Ascending aorta (tissue), 2 donors: ENCODE results near the gene ZFP1. TPM values are rescaled to one million over a fixed set of nuclear protein-coding genes. Genes with fewer than 3 reads are reported as not detected.

Experiments used
- DNase-seq, 2 donors: peaks; one replicate each; pipeline ENCODE4 v3.0.0-alpha.2; 2019; ENCODE audit warnings: low spot score in 2 of 2
- H3K27ac ChIP-seq, 2 donors: fragments of 200-600 bp; sonication (generic); one replicate each; pipeline ENCODE4 v1.5.1; 2016 to 2017; ENCODE audit warnings: mild to moderate bottlenecking in 1 of 2
- H3K27me3 ChIP-seq: fragments of 200-600 bp; sonication (generic); one replicate; pipeline ENCODE4 v1.5.1; 2017
- H3K36me3 ChIP-seq, 2 donors: fragments of 200-600 bp; sonication (generic); one replicate each; pipeline ENCODE4 v1.5.1; 2016
- H3K4me1 ChIP-seq, 2 donors: fragments of 200-600 bp; sonication (generic); one replicate each; pipeline ENCODE4 v1.5.1; 2016 to 2017; ENCODE audit warnings: mild to moderate bottlenecking in 1 of 2
- H3K4me3 ChIP-seq, 2 donors: fragments of 200-600 bp; sonication (generic); one replicate each; pipeline ENCODE4 v1.5.1; 2016 to 2017; ENCODE audit warnings: mild to moderate bottlenecking in 1 of 2
- H3K9me3 ChIP-seq, 2 donors: fragments of 200-600 bp; sonication (generic); one replicate each; pipeline ENCODE4 v1.5.1; 2016
- intact Hi-C: fragments of 100-400 bp; cut with DNase I; formaldehyde crosslinking; loops from one replicate; pipeline ENCODE4 v1.15.1; 2023
- total RNA-seq: library from RNA; depleted of rRNA; stranded (reverse); fragments of >200 nt; gene quantifications from one replicate; pipeline ENCODE4 v1.1.0, GENCODE V29; 2016
- TF ChIP-seq, protein P1 (sequence below), 3 experiments: fragments of 200-600 bp in 2 of 3; fragments of 450-650 bp in 1 of 3; sonication (generic) in 2 of 3; IDR thresholded peaks; one replicate each; pipeline ENCODE4 v1.5.1; 2016 to 2019; ENCODE audit warnings: antibody characterized with exemption in 3 of 3, mild to moderate bottlenecking in 1 of 3, moderate library complexity in 1 of 3

ZFP1 gene
- total RNA-seq, 1 donor from 2014 or later, result 6.8 TPM

DNA sequence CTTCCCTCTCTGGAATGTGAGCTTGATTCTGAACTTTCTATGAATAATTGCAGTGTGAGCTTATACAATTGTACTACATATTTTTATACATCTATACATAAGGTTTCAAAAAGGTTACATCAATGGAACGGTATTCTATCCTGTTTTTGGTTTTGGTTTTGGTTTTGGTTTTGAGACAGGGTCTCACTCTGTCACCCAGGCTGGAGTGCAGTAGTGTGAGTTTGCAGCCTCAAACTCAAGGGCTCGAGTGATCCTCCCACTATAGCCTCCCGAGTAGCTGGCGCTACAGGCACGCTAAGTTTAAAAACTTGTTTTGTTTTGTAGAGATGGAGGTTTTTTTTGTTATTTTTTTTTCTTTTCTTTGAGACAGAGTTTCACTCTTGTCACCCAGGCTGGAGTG lies 71.5 kb downstream of the ZFP1 start:
- peak overlapping the region in 1 of 2 donors; percentile 0 for H3K4me3 ChIP-seq
- H3K27ac ChIP-seq, result no peak overlapping the region
- TF ChIP-seq, protein P1, sequence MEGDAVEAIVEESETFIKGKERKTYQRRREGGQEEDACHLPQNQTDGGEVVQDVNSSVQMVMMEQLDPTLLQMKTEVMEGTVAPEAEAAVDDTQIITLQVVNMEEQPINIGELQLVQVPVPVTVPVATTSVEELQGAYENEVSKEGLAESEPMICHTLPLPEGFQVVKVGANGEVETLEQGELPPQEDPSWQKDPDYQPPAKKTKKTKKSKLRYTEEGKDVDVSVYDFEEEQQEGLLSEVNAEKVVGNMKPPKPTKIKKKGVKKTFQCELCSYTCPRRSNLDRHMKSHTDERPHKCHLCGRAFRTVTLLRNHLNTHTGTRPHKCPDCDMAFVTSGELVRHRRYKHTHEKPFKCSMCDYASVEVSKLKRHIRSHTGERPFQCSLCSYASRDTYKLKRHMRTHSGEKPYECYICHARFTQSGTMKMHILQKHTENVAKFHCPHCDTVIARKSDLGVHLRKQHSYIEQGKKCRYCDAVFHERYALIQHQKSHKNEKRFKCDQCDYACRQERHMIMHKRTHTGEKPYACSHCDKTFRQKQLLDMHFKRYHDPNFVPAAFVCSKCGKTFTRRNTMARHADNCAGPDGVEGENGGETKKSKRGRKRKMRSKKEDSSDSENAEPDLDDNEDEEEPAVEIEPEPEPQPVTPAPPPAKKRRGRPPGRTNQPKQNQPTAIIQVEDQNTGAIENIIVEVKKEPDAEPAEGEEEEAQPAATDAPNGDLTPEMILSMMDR (IDR thresholded peaks at IDR 0.05), result no peak
- H3K9me3 ChIP-seq, result no peaks in the 10 kb centered on the region
- DNase-seq, result no peak
- H3K27me3 ChIP-seq, result no peaks in the 10 kb centered on the region
- H3K36me3 ChIP-seq, result no peaks in the 10 kb centered on the region
- no peaks in the 10 kb centered on the region for H3K4me1 ChIP-seq
- intact Hi-C loops, result no loop called here

Other genes starting within 250 kb of the ZFP1 start
- gene WDR59, start 163.4 kb upstream of the ZFP1 start, total RNA-seq, result 22.0 TPM
- 53.7 TPM for gene ZNRF1, start 149.5 kb upstream of the ZFP1 start, total RNA-seq
- gene LDHD, start 31.7 kb upstream of the ZFP1 start, total RNA-seq, result 7.5 TPM
- not detected for gene CTRB2, start 58.6 kb downstream of the ZFP1 start, total RNA-seq
- not detected for gene CTRB1, start 70.5 kb downstream of the ZFP1 start, total RNA-seq
- gene BCAR1, start 103.1 kb downstream of the ZFP1 start, total RNA-seq, result 243 TPM